Myocyte (in vitro differentiated cells): ENCODE results near the gene LIPA. TPM values are rescaled to one million over a fixed set of nuclear protein-coding genes. Genes with fewer than 3 reads are reported as not detected.
"Not testable (repeated sequence)": the region's sequence is repeated elsewhere in the genome, so short reads cannot be mapped to it uniquely, and the experiment has no call there.

ENCODE experiments used
- DNase-seq: peaks from one replicate; pipeline ENCODE4 v3.0.0-alpha.2; 2012; ENCODE audit warnings: low read depth
- total RNA-seq: library from RNA; depleted of rRNA; stranded (reverse); fragments of >200 nt; gene quantifications from 2 replicates; pipeline ENCODE4 v1.2.3, GENCODE V29; 2014

LIPA gene
- total RNA-seq, 1 donor from 2014 or later = 45.4 TPM

DNA sequence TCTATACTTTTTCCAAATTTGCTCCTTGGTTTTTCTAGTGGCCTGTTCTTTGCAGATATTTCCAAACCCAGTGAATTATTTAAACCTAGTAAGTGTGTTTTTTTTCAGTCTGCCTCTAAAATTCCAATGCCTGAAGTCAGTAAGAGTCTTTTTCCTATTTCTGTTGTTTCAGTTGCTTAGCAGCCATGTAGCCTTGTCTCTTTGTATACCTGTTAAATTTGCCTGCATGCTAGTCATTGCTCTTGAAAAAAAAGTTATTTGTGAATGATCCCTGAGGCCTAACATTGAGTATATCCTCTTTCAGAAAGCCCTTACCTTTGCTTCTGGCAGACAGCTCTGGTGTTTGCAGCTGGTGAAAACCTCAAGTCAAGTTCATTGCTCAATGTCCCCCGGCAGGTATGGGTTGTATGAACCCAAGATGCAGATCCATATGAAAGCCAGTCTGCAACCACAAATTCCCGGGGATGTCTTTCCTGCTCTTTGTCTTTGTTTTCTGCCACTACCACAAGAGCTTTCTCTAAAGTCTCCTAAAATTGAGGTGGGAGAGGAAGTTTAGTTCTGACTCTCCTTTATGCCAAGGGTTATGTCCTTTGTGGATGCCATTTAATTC is 80.2 kb downstream of the LIPA start:
- no peak for DNase-seq

DNA sequence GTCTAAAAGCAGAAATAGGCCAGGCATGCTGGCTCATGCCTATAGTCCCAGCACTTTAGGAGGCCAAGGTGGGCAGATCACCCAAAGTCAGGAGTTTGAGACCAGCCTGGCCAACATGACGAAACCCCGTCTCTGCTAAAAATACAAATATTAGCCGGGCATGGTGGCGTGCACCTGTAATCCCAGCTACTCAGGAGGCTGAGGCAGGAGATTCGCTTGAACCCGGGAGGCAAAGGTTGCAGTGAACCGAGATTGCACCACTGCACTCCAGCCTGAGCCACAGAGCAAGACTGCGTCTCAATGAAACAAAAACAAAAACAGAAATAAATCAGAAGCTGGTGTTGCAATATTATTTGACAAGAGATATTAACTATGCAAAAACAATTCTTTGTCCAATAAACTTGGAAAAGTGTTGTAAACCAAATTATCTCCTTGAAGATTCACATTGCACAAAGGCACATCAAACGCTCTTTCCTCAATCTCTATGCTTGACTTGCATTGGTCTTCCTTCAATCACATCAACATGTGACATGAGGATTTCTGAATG is 83.1 kb downstream of the LIPA start:
- DNase-seq = not testable (repeated sequence)

DNA sequence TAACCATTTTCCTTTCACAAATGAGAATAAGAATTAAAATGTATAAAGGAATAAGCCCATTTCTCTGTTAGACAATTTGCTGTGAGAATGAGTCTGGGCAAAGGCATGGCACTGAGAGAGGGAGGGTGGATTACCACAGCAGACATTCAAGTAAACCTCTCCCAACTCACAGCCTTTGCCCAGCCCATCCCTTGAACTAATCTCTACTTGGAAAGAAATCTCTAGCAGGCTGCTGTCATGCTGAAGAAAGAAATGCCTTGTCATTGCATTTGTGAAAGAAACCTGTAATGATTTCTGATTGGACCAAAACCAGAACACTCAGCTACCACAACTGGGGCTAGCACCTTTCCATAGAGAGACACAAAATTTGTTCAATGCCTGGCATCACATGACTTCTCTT is 83.7 kb downstream of the LIPA start:
- DNase-seq = peak; percentile 33

DNA sequence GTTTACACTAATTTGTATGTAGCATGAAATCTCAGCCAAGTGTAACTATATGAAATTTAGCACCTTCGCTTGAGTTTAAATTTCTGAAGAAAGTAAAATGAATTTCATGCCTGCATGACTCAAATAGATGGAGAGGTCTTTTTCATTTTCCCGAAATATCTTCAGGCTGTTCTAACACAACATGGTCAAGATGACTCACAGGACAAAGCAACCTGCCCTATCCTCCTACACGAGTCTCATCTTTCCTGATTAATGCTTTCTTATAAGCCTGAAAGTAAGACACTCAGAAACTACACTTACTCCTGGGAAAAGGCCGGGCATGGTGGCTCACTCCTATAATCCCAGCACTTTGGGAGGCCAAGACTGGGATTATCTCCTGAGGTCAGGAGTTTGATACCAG is 85.7 kb downstream of the LIPA start:
- peak; percentile 54 for DNase-seq

DNA sequence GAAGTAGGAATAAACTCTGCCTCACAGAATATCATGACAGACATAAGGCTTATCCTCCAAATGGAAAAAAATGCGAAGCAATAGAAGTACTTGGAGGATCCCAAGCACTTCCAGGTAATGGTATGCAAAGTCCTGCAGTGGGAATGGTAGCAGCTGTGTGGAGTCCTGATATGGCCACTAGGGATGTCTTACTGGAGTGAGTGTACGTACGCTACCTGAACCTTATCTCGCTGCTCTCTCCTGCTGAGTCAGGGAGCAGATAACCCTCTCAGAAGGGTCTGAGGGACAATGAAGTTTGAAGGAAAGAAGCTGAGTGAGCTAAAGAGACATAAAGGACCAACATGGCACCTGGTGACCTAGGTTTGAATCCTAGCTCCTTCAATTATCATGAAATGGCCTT is 86.7 kb downstream of the LIPA start:
- DNase-seq = no peak

DNA sequence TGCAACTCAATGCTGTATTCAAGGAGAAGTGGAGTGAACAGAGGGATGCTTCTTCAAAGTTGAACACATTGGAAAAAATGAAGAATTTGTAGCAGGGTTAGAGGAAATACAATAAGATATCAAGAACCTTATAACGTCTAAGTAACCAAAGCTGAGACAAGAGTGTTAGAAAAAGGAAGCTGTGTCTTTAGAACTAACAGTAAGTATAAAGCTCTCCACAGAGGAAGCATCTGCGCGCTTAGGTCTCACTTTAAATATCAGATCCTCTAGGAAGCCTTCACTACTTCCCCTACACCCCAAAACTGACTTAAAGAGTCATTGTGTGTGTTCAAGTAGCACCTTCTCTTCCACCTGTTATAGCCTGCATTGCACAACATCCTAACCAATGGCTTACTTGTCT is 87.5 kb downstream of the LIPA start:
- no peak for DNase-seq

Other genes with a start within 250 kb of the LIPA start
- 0.36 and 1.0 TPM in 2 replicates for gene CH25H, start 44.5 kb downstream of the LIPA start, total RNA-seq
- gene IFIT2, start 50.3 kb upstream of the LIPA start, total RNA-seq = 4.5 and 7.1 TPM in 2 replicates
- 12.3 and 21.8 TPM in 2 replicates for gene IFIT3, start 76.2 kb upstream of the LIPA start, total RNA-seq
- not detected in 2 replicates for gene IFIT1B, start 126.3 kb upstream of the LIPA start, total RNA-seq
- 22.7 and 49.0 TPM in 2 replicates for gene IFIT1, start 140.8 kb upstream of the LIPA start, total RNA-seq
- gene IFIT5, start 162.8 kb upstream of the LIPA start, total RNA-seq = 19.5 and 21.6 TPM in 2 replicates